ENCODE results near the gene MNT.

Gene MNT

DNA sequence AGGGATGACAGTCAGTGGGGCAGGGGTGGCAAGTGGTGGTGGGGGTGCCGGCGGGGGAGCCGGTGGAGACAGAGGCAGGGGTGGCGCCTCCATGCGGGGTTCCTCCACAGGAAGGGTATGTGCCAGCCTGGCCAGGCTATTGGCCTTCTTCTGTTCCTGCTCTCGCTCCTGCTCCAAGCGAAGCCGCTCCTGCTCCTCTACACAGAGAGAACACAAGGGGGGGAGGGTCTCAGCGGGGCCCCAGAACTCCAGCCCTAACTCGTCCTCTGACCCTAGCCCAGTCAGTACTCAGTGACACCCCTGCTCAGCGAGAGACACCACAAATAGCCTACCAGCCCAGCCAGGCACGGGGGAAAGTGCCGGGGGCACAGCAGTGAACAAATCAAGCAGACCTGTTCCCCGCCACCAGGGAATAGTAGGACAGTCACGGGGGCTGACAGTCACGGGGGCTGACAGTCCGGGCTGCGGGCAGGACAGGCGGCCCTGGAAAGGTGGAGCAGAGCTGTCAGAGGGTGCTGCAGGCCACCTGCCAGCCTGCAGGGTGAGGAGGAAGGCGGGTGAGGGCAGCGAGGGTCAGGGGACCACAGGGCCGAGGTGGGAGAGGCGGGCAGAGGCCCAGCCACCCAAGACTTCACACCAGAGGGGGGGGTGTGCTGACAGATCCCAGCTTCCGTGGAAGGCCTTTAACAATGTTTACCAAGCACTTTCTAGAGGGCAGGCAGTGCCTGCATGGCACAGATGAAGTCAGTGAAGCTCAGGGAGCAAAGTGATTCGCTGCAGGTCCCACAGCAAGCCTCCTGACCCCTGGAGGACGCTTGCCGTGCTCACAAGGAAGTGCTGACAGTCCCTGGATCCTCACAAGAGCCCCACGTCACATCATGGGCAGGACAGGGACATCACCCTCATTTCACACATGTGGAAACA lies 5.3 kb downstream of the MNT start:
- DNase-seq (ENCODE audit: low read depth in 1 of 2, low spot score in 1 of 2) = no peak
- Histone ChIP-seq H3K27me3 (ENCODE audit: insufficient read depth, poor library complexity, severe bottlenecking) (no peaks in the 10 kb centered on the region), H3K4me3 (replicated peaks; ENCODE audit: insufficient read depth, low read length) (no peak overlapping the region), H3K27ac (replicated peaks) (no peak overlapping the region; the same call in 1 of the 2 replicates)
- TF ChIP-seq SPI1 (IDR thresholded peaks at IDR 0.05; ENCODE audit: borderline replicate concordance, low read depth) (no peak), GABPA (IDR thresholded peaks at IDR 0.05; ENCODE audit: low read depth) (no peak), CTCF (IDR thresholded peaks at IDR 0.05; ENCODE audit: insufficient read depth, low read length) (no peak)

GRCh38 chr17:2394775-2395201 lies 6.1 kb downstream of the MNT start:
- Histone ChIP-seq H3K27me3 (ENCODE audit: insufficient read depth, poor library complexity, severe bottlenecking) (no peaks in the 10 kb centered on the region), H3K4me3 (replicated peaks; ENCODE audit: insufficient read depth, low read length) (no peak overlapping the region), H3K27ac (replicated peaks) (no peak overlapping the region)
- DNase-seq (ENCODE audit: low read depth in 1 of 2, low spot score in 1 of 2) = no peak
- TF ChIP-seq CTCF (IDR thresholded peaks at IDR 0.05; ENCODE audit: insufficient read depth, low read length) = no peak
- TF ChIP-seq REST (IDR thresholded peaks at IDR 0.05; ENCODE audit: insufficient replicate concordance, low read depth) = no peak
- TF ChIP-seq GABPA (IDR thresholded peaks at IDR 0.05; ENCODE audit: low read depth) = no peak
- no peak for TF ChIP-seq POLR2AphosphoS5 (IDR thresholded peaks at IDR 0.05; ENCODE audit: low read depth)
- no peak for TF ChIP-seq SPI1 (IDR thresholded peaks at IDR 0.05; ENCODE audit: borderline replicate concordance, low read depth)

DNA sequence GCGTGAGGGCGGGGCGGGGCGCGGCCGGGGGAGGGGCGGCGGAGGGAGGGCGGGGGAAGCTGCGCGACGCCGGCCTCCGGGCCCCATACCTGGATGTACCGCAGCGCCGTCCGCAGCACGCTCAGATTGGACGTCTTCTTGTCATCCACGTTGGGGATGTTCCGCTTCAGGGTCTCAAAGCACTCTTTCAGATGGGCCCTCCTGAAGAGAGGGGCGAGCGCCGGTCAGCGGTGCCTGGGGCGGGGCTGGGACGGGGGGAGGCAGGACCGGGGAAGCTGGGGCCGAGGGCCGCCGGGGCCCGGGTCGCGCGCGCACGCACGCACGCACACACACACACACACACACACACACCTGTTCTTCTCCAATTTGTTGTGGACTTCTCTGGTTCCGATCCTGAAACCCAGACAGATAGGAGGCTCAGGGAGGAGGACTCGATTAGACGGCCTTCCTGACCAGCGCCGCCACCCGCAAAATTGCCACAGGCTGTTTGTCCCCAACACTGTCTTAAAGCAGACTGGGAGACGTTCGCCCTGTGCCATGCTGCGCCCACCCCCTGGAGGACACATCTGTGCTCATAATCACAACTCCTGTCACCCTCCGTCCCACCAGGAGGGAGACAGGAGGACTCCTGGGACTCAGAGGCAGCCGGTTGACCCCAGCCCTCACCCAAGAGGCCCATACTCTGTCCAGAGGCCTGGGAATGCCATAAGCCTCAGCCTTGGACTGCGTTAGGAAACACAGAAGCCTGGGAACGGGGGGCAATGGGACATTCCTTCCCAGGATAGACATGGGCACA lies 6.7 kb downstream of the MNT start:
- DNase-seq (ENCODE audit: low read depth in 1 of 2, low spot score in 1 of 2) = no peak
- no peak for TF ChIP-seq GABPA (IDR thresholded peaks at IDR 0.05; ENCODE audit: low read depth)
- no peak for TF ChIP-seq REST (IDR thresholded peaks at IDR 0.05; ENCODE audit: insufficient replicate concordance, low read depth)
- no peak for TF ChIP-seq CTCF (IDR thresholded peaks at IDR 0.05; ENCODE audit: insufficient read depth, low read length)
- no peak for TF ChIP-seq POLR2AphosphoS5 (IDR thresholded peaks at IDR 0.05; ENCODE audit: low read depth)
- no peak for TF ChIP-seq SPI1 (IDR thresholded peaks at IDR 0.05; ENCODE audit: borderline replicate concordance, low read depth)
- no peak overlapping the region for H3K27ac ChIP-seq (replicated peaks)
- H3K27me3 ChIP-seq (ENCODE audit: insufficient read depth, poor library complexity, severe bottlenecking) = no peaks in the 10 kb centered on the region
- no peak overlapping the region for H3K4me3 ChIP-seq (replicated peaks; ENCODE audit: insufficient read depth, low read length)
